Measurements from ENCODE around the gene CDH5.

DNA sequence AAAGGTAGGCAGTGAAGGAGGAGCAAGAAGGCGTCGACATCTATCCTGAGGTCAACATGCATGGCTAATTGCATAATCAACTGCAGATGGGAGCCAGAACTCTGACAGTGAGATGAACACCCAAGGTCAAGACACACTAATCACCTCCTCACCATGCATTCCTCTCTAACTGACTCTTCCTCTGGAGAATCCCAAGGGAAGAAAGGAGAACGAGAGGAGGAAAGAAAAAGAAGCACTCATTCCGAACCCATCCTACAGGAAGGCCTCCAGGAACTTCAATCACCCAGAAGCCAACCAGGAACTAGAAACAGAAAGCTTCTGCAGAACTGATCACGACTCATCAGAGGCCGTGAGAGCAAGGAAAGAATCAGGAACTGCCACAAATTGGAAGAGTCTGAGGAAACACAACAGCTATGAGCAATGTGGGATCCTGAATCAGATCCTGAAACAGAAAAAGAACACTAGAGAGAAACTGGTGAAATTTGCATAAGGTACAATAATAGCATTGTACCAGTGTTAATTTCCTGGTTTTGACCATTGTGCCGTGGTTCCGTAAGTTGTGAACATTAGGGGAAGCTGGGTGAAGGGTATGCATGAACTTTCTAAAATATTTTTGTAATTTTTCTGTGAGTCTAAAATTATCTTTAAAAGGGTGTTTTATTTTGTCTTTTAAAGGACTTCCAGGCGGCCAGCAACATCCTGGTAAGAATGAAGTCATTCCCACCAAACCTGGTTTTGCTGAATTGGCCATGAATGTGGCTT is 50.6 kb downstream of the CDH5 start:
- no peak for TF ChIP-seq FOXP2 (optimal IDR thresholded peaks at IDR 0.05; ENCODE audit: borderline replicate concordance, extremely low read depth, extremely low read length, insufficient read depth)
- no peak for TF ChIP-seq REST (IDR thresholded peaks at IDR 0.05; ENCODE audit: insufficient read depth in 1 of 2, low read depth in 2 of 2, low read length in 2 of 2)
- no peak for TF ChIP-seq TAF1 (IDR thresholded peaks at IDR 0.05; ENCODE audit: borderline replicate concordance, insufficient read depth, low read length)
- TF ChIP-seq POLR2AphosphoS5 (IDR thresholded peaks at IDR 0.05; ENCODE audit: low read depth, low read length): no peak

All from PFSK-1 (cell line).